IMR-90 (cell line): ENCODE results near the gene HIVEP3. TPM values are rescaled to one million over a fixed set of nuclear protein-coding genes. Genes with fewer than 3 reads are reported as not detected.

Source experiments
- ATAC-seq: fragments of 200-7000 bp; cut with Tn5 transposase; 2 replicates; pipeline ENCODE4 v1.9.1; 2020; ENCODE audit warnings: low read depth, mild to moderate bottlenecking, moderate library complexity
- BruUV-seq: library from RNA; stranded (reverse); fragments of 400-500 nt; replicated peaks from 2 replicates; lab custom pipeline; 2021; lab: Mats Ljungman, UMichigan
- CTCF ChIA-PET: fragments of 300-600 bp; formaldehyde crosslinking; extraction: SDS; loops from one replicate; lab custom pipeline; 2021; ENCODE audit warnings: antibody characterized with exemption; lab: Yijun Ruan, JAX
- POLR2A ChIA-PET: fragments of 300-600 bp; sonication (Branson Sonifier 250); formaldehyde crosslinking; loops from one replicate; lab custom pipeline; 2022; ENCODE audit warnings: antibody characterized with exemption; ENCODE audit not compliant: unreplicated experiment; lab: Charles Lee
- DNase-seq: peaks from one replicate; pipeline ENCODE4 v3.0.0; 2013
- H2AFZ ChIP-seq: replicated peaks from 2 replicates; pipeline ENCODE3; 2013; ENCODE audit warnings: low read length, mild to moderate bottlenecking; ENCODE audit not compliant: poor library complexity
- H2AK5ac ChIP-seq: 2 replicates; pipeline ENCODE4 v1.6.1; 2013; ENCODE audit warnings: low read depth, low read length, inconsistent platforms
- H2AK9ac ChIP-seq: replicated peaks from 2 replicates; pipeline ENCODE3; 2013; ENCODE audit warnings: mild to moderate bottlenecking, low read depth, low read length, moderate library complexity; ENCODE audit not compliant: poor library complexity
- H2BK120ac ChIP-seq: 2 replicates; pipeline ENCODE4 v1.6.1; 2013; ENCODE audit warnings: low read depth, low read length, inconsistent platforms
- H2BK15ac ChIP-seq: 3 replicates; pipeline ENCODE4 v1.6.1; 2013; ENCODE audit warnings: low read depth, low read length, inconsistent platforms
- H2BK20ac ChIP-seq: 2 replicates; pipeline ENCODE4 v1.6.1; 2013; ENCODE audit warnings: low read depth, mild to moderate bottlenecking, inconsistent platforms, low read length, moderate library complexity
- H2BK5ac ChIP-seq: 2 replicates; pipeline ENCODE4 v1.6.1; 2013; ENCODE audit warnings: mild to moderate bottlenecking, low read depth, low read length, inconsistent platforms; ENCODE audit not compliant: poor library complexity, severe bottlenecking
- H3K14ac ChIP-seq: replicated peaks from 2 replicates; pipeline ENCODE4 v1.6.1; 2013; ENCODE audit warnings: low read depth, low read length, inconsistent platforms
- H3K18ac ChIP-seq: 2 replicates; pipeline ENCODE4 v1.6.1; 2013; ENCODE audit warnings: low read depth, low read length, control low read depth
- H3K23ac ChIP-seq: 2 replicates; pipeline ENCODE4 v1.6.1; 2013; ENCODE audit warnings: low read depth, low read length, inconsistent platforms
- H3K27ac ChIP-seq: 2 replicates; pipeline ENCODE4 v1.5.1; 2013; ENCODE audit warnings: mild to moderate bottlenecking, control low read depth, low read length; ENCODE audit not compliant: insufficient read depth
- H3K27me3 ChIP-seq: 2 replicates; pipeline ENCODE4 v1.6.1; 2013; ENCODE audit warnings: low read length; ENCODE audit not compliant: control insufficient read depth, insufficient read depth
- H3K36me3 ChIP-seq: 2 replicates; pipeline ENCODE4 v1.6.1; 2013; ENCODE audit warnings: low read length, mixed read lengths; ENCODE audit not compliant: control insufficient read depth, insufficient read depth
- H3K4ac ChIP-seq: 2 replicates; pipeline ENCODE4 v1.6.1; 2013; ENCODE audit warnings: low read depth, low read length, inconsistent platforms
- H3K4me1 ChIP-seq: 2 replicates; pipeline ENCODE4 v1.6.1; 2013; ENCODE audit warnings: low read length, mixed read lengths; ENCODE audit not compliant: control insufficient read depth, insufficient read depth
- H3K4me2 ChIP-seq: 2 replicates; pipeline ENCODE4 v1.6.1; 2013; ENCODE audit warnings: low read depth, mild to moderate bottlenecking, control low read depth, low read length, moderate library complexity
- H3K4me3 ChIP-seq: 2 replicates; pipeline ENCODE4 v1.5.1; 2013; ENCODE audit warnings: low read depth, mild to moderate bottlenecking, control low read depth, low read length, moderate library complexity; ENCODE audit not compliant: insufficient read depth
- H3K56ac ChIP-seq: 2 replicates; pipeline ENCODE4 v1.6.1; 2013; ENCODE audit warnings: low read length, inconsistent platforms; ENCODE audit not compliant: insufficient read depth; ENCODE audit errors: extremely low read depth
- H3K79me1 ChIP-seq, 2 experiments: 2 replicates each; pipeline ENCODE4 v1.6.1; 2013; ENCODE audit warnings: low read length in 2 of 2, inconsistent platforms in 1 of 2, low read depth in 1 of 2
- H3K9ac ChIP-seq: 2 replicates; pipeline ENCODE4 v1.6.1; 2013; ENCODE audit warnings: low read depth, low read length, control low read depth
- H3K9me1 ChIP-seq: 2 replicates; pipeline ENCODE4 v1.6.1; 2013; ENCODE audit warnings: low read length, inconsistent platforms; ENCODE audit not compliant: insufficient read depth
- H3K9me3 ChIP-seq: 2 replicates; pipeline ENCODE4 v1.6.1; 2013; ENCODE audit warnings: low read length; ENCODE audit not compliant: control insufficient read depth, insufficient read depth
- H4K20me1 ChIP-seq: 2 replicates; pipeline ENCODE4 v1.6.1; 2013; ENCODE audit warnings: low read length, inconsistent platforms; ENCODE audit not compliant: insufficient read depth
- H4K5ac ChIP-seq: 2 replicates; pipeline ENCODE4 v1.6.1; 2013; ENCODE audit warnings: mild to moderate bottlenecking, low read depth, low read length, control low read depth
- H4K8ac ChIP-seq, 2 experiments: 2 replicates each; pipeline ENCODE4 v1.6.1; 2013; ENCODE audit warnings: low read depth in 2 of 2, low read length in 2 of 2, control low read depth in 1 of 2, inconsistent platforms in 1 of 2
- H4K91ac ChIP-seq: 2 replicates; pipeline ENCODE4 v1.6.1; 2013; ENCODE audit warnings: low read depth, low read length, inconsistent platforms; ENCODE audit not compliant: insufficient read depth
- CHD1 ChIP-seq: IDR thresholded peaks from 2 replicates; pipeline ENCODE4 v1.6.1; 2012; ENCODE audit warnings: low read depth, low read length, improper control_type of control experiment
- ELK1 ChIP-seq: fragments of 150-350 bp; IDR thresholded peaks from 2 replicates; pipeline ENCODE4 v1.6.1; 2016; ENCODE audit warnings: low read depth, mild to moderate bottlenecking, low read length, moderate library complexity, borderline replicate concordance
- MAZ ChIP-seq: IDR thresholded peaks from 2 replicates; pipeline ENCODE4 v1.6.1; 2012; ENCODE audit warnings: low read depth, mild to moderate bottlenecking, low read length, improper control_type of control experiment, moderate library complexity, borderline replicate concordance
- MXI1 ChIP-seq: IDR thresholded peaks from 2 replicates; pipeline ENCODE4 v1.6.1; 2012; ENCODE audit warnings: low read depth, mild to moderate bottlenecking, low read length, moderate library complexity, borderline replicate concordance
- POLR2A ChIP-seq: IDR thresholded peaks from 2 replicates; pipeline ENCODE4 v1.6.1; 2012; ENCODE audit warnings: mild to moderate bottlenecking, low read depth, low read length
- RAD21 ChIP-seq: IDR thresholded peaks from 2 replicates; pipeline ENCODE4 v1.6.1; 2012; ENCODE audit warnings: low read length, improper control_type of control experiment
- RCOR1 ChIP-seq: IDR thresholded peaks from 2 replicates; pipeline ENCODE4 v1.6.1; 2012; ENCODE audit warnings: mild to moderate bottlenecking, low read length, improper control_type of control experiment; ENCODE audit not compliant: insufficient replicate concordance
- RFX5 ChIP-seq: IDR thresholded peaks from 2 replicates; pipeline ENCODE4 v1.8.0; 2012; ENCODE audit warnings: low read depth, mild to moderate bottlenecking, low read length, moderate library complexity
- USF2 ChIP-seq: fragments of 150-350 bp; IDR thresholded peaks from 2 replicates; pipeline ENCODE4 v1.6.1; 2017; ENCODE audit warnings: mild to moderate bottlenecking, antibody characterized with exemption, low read length, low read depth
- WGBS, 2 experiments: methylation state at CpG; one replicate each; pipeline versions ENCODE4 v1.1.5 to v1.1.7; 2013; ENCODE audit warnings: missing lambda C conversion rate in 2 of 2; ENCODE audit not compliant: insufficient read length in 1 of 2; ENCODE audit errors: extremely low coverage in 2 of 2; 5-methylcytosine and 5-hydroxymethylcytosine counted together
- dilution Hi-C: fragments of 300-500 bp; cut with HindIII; formaldehyde crosslinking; loops from one replicate; pipeline ENCODE4 v1.14.3; 2018; ENCODE audit warnings: low sequenced_read_pairs; ENCODE audit not compliant: unreplicated experiment
- in situ Hi-C: fragments of 300-500 bp; cut with MboI; formaldehyde crosslinking; loops from 3 replicates; pipeline ENCODE4 v1.14.3; 2019; ENCODE audit warnings: low sequenced_read_pairs, inconsistent platforms, mixed read lengths
- intact Hi-C: fragments of 100-400 bp; cut with micrococcal nuclease; formaldehyde crosslinking; loops from 2 replicates; pipeline ENCODE4 v1.10.0; 2022
- polyA plus RNA-seq, 3 experiments: library from polyadenylated mRNA; depleted of rRNA; stranded (reverse); fragments of >200 nt; gene quantifications; 2 replicates each; pipeline ENCODE4 v1.2.3, GENCODE V29; 2012; ENCODE audit warnings: low replicate concordance in 1 of 3
- total RNA-seq: library from RNA; depleted of rRNA; stranded (reverse); fragments of >200 nt; gene quantifications from 2 replicates; pipeline ENCODE4 v1.2.3, GENCODE V29; 2012

Gene HIVEP3
- total and polyA plus RNA-seq, 2 of the 4 experiments (the other 2 are of a cell fraction) = 1.4 to 4.0 TPM

GRCh38 chr1:41861535-41862383, 57.0 kb downstream of the HIVEP3 start:
- Histone ChIP-seq H3K18ac (no peak overlapping the region), H2AK5ac (no peak overlapping the region; the same call in 1 of the 2 replicates), H3K4me1 (peaks cover 11% of the 10 kb centered on the region), H3K9me1 (peaks cover 5% of the 10 kb centered on the region; the same call in 1 of the 2 replicates), H2BK15ac (peak overlapping the region; percentile 10; the same call in 1 of the 3 replicates), H3K23ac (no peak overlapping the region), H2AK9ac (no peak overlapping the region), H3K56ac (no peak overlapping the region), H4K91ac (peak overlapping the region; percentile 43; the same call in 1 of the 2 replicates), H4K8ac (peak overlapping the region in 1 of 2 experiments; percentile 42; a peak in 1 of 4 replicates), H3K36me3 (no peaks in the 10 kb centered on the region), H2BK5ac (no peak overlapping the region), H3K9me3 (no peaks in the 10 kb centered on the region), H3K79me1 (no peaks in the 10 kb centered on the region), H2AFZ (no peak overlapping the region), H3K27ac (no peak overlapping the region), H4K20me1 (peaks cover 5% of the 10 kb centered on the region), H2BK20ac (peak overlapping the region; percentile 54; the same call in 1 of the 2 replicates), H3K4me3 (no peak overlapping the region), H3K9ac (no peak overlapping the region), H3K14ac (0 out of 2 replicates have a peak overlapping the region, but pooled peaks have one; percentile 43), H2BK120ac (peak overlapping the region; percentile 43), H3K4ac (peak overlapping the region; percentile 53), H4K5ac (no peak overlapping the region), H3K4me2 (peak overlapping the region; percentile 42; the same call in 1 of the 2 replicates), H3K27me3 (no peaks in the 10 kb centered on the region)
- in situ Hi-C loops (no loop called here), dilution Hi-C loops (no loop called here), intact Hi-C loops (no loop called here)
- DNase-seq (no peak), ATAC-seq (no peak)
- TF ChIP-seq CHD1 (no peak), MXI1 (no peak), USF2 (no peak), RAD21 (no peak), ELK1 (no peak), MAZ (no peak), RFX5 (no peak), POLR2A (no peak; the same call in 1 of the 2 replicates), RCOR1 (no peak)
- no TSS peak for BruUV-seq
- ChIA-PET POLR2A (no interaction called here), CTCF (no interaction called here)
- 65% methylated on average over 4 of the region's 13 CpGs; no CpG with 5 or more reads in 1 of the 2 experiments for WGBS, 2 experiments
